ENCODE data around the gene LDLR. TPM values are rescaled to one million over a fixed set of nuclear protein-coding genes. Genes with fewer than 3 reads are reported as not detected.

The LDLR gene
- total RNA-seq, 1 donor from 2014 or later, result 153 TPM

- H3K27ac Mint-ChIP-seq (ENCODE audit: unreplicated experiment), result no peak overlapping the region
- no peaks in the 10 kb centered on the region for H3K4me1 ChIP-seq (ENCODE audit: insufficient read depth, low read length)
- peaks cover 4% of the 10 kb centered on the region for H3K79me2 ChIP-seq (ENCODE audit: insufficient read depth, low read length)
- H3K36me3 Mint-ChIP-seq (ENCODE audit: low read depth, unreplicated experiment), result peaks cover 12% of the 10 kb centered on the region
- peaks cover 46% of the 10 kb centered on the region for H4K20me1 ChIP-seq (ENCODE audit: insufficient read depth, low read length)
- no peak overlapping the region for H3K4me3 Mint-ChIP-seq (ENCODE audit: unreplicated experiment)
- no peak overlapping the region for H3K4me3 ChIP-seq (ENCODE audit: insufficient read depth, low read depth, low read length)
- FAIRE-seq (no peak), DNase-seq (ENCODE audit: low read depth) (no peak)
- H3K27ac ChIP-seq (ENCODE audit: low read depth, low read length), result no peak overlapping the region
- no peaks in the 10 kb centered on the region for H3K27me3 ChIP-seq (ENCODE audit: insufficient read depth, low read length)
- H3K27me3 Mint-ChIP-seq (ENCODE audit: low read depth, unreplicated experiment), result no peaks in the 10 kb centered on the region
- H3K4me1 Mint-ChIP-seq (ENCODE audit: low read depth, unreplicated experiment), result no peaks in the 10 kb centered on the region
- H2AFZ ChIP-seq (ENCODE audit: low read depth, low read length), result no peak overlapping the region
- H3K9me3 Mint-ChIP-seq (ENCODE audit: unreplicated experiment), result no peaks in the 10 kb centered on the region
- TF ChIP-seq CTCF (IDR thresholded peaks at IDR 0.05; ENCODE audit: insufficient read depth, low read depth, low read length) (no peak), EZH2 (IDR thresholded peaks at IDR 0.05; ENCODE audit: insufficient read depth, low read length) (no peak)
- no peaks in the 10 kb centered on the region for H3K36me3 ChIP-seq (ENCODE audit: insufficient read depth, low read length)
- H3K9ac ChIP-seq (ENCODE audit: low read length), result no peak overlapping the region
- H3K4me2 ChIP-seq (ENCODE audit: low read length), result no peak overlapping the region
- no peaks in the 10 kb centered on the region for H3K9me3 ChIP-seq (ENCODE audit: insufficient read depth, low read depth, low read length)
Observed at GRCh38 chr19:11054628-11055027, 34.6 kb upstream of the LDLR start.

GRCh38 chr19:11058246-11059030 lies 30.8 kb upstream of the LDLR start:
- H3K9ac ChIP-seq (ENCODE audit: low read length), result no peak overlapping the region
- no peak for FAIRE-seq
- Mint-ChIP-seq H3K4me1 (ENCODE audit: low read depth, unreplicated experiment) (no peaks in the 10 kb centered on the region), H3K4me3 (ENCODE audit: unreplicated experiment) (no peak overlapping the region), H3K27ac (ENCODE audit: unreplicated experiment) (no peak overlapping the region), H3K9me3 (ENCODE audit: unreplicated experiment) (no peaks in the 10 kb centered on the region), H3K27me3 (ENCODE audit: low read depth, unreplicated experiment) (no peaks in the 10 kb centered on the region), H3K36me3 (ENCODE audit: low read depth, unreplicated experiment) (peaks cover 14% of the 10 kb centered on the region)
- H3K36me3 ChIP-seq (ENCODE audit: insufficient read depth, low read length), result peaks cover 10% of the 10 kb centered on the region
- H3K27ac ChIP-seq (ENCODE audit: low read depth, low read length), result no peak overlapping the region
- H3K79me2 ChIP-seq (ENCODE audit: insufficient read depth, low read length), result peaks cover 4% of the 10 kb centered on the region
- H3K27me3 ChIP-seq (ENCODE audit: insufficient read depth, low read length), result no peaks in the 10 kb centered on the region
- TF ChIP-seq EZH2 (IDR thresholded peaks at IDR 0.05; ENCODE audit: insufficient read depth, low read length), result no peak
- no peak for TF ChIP-seq CTCF (IDR thresholded peaks at IDR 0.05; ENCODE audit: insufficient read depth, low read depth, low read length)
- H3K4me3 ChIP-seq (ENCODE audit: insufficient read depth, low read depth, low read length), result no peak overlapping the region
- H3K9me3 ChIP-seq (ENCODE audit: insufficient read depth, low read depth, low read length), result no peaks in the 10 kb centered on the region
- no peak overlapping the region for H2AFZ ChIP-seq (ENCODE audit: low read depth, low read length)
- H4K20me1 ChIP-seq (ENCODE audit: insufficient read depth, low read length), result peaks cover 19% of the 10 kb centered on the region
- no peak for DNase-seq (ENCODE audit: low read depth)
- H3K4me2 ChIP-seq (ENCODE audit: low read length), result no peak overlapping the region
- no peaks in the 10 kb centered on the region for H3K4me1 ChIP-seq (ENCODE audit: insufficient read depth, low read length)

Data from astrocyte (in vitro differentiated cells and primary cell).